GM21528 (cell line): ENCODE measurements around the gene H2AZ2.
"Not testable (repeated sequence)": the region's sequence is repeated elsewhere in the genome, so short reads cannot be mapped to it uniquely, and the experiment has no call there.

Source experiments
- ATAC-seq: cut with Tn5 transposase; IDR thresholded peaks from one replicate; pipeline ENCODE4 v1.9.1; 2021; ENCODE audit warnings: mild to moderate bottlenecking, moderate library complexity; ENCODE audit not compliant: unreplicated experiment, low FRiP score

Gene H2AZ2

DNA sequence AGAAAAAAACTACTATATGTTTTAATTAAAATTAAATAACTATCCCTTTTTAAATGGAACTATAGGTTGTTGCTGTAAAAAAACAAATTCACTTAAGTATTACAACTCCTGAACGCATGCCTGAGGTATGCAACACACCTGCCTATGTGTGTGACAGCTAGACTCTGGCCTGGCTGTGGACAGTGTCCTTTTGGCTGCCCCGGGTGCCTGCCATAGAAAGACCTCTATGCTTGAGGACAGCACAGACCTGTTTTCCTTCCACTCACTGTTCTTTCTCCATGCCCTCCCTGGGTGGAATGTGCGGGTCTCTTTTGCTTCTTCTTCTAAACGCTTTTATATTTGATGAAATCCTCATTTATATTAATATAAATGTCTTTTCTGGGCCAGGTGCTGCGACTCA lies 57.9 kb downstream of the H2AZ2 start:
- ATAC-seq: no peak

DNA sequence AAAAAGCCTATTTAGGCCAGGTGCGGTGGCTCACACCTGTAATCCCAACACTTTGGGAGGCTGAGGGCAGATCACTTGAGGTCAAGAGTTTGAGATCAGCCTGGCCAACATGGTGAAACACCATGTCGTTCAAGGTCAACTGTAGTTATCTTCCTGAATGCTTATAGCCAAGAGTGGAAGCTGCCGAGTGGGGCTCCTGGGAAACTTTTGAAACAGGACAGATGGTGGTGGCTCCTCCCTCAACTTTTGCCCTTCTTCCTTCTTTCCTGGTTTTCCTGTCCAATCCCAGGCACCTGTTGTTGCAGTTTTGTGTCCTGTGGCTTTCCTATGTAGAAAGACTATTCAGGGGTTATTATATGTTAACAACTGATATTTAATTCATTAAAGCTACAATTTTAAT lies 60.1 kb downstream of the H2AZ2 start:
- no peak for ATAC-seq

DNA sequence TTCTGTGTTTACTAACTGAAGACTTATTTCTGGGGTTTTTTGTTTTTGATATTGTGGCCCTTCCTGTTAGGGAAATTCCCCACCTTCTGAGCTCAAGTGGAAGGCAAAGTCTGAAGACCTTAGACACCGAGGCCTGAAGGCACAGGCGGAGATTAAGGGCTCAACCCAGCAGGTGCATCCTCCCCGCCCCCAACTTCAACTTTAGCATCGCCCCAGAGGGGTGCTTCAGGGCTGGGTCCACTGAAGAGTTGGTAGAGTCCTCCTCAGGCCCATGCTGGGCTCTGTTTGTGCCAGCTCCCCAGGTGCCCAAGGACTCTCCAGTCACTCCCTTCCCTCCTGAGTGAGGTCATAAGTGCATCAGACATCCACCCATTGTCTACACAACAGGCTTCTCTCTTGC lies 60.8 kb downstream of the H2AZ2 start:
- no peak for ATAC-seq

DNA sequence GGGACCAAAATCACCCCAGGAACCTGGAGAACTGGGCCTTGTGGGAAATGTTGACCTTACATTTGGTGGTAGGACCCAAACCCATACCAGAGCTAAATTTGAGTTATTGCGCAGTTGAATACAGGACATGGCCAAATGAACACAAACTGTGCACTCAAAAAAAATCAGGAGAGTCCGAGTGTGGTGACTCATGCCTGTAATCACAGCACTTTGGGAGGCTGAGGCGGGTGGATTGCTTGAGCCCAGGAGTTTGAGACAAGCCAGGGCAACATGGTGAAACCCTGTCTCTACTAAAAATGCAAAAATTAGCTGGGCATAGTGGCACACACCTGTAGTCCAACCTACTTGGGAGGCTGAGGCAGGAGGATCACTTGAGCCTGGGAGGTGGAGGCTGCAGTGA lies 62.7 kb downstream of the H2AZ2 start:
- not testable (repeated sequence) for ATAC-seq

DNA sequence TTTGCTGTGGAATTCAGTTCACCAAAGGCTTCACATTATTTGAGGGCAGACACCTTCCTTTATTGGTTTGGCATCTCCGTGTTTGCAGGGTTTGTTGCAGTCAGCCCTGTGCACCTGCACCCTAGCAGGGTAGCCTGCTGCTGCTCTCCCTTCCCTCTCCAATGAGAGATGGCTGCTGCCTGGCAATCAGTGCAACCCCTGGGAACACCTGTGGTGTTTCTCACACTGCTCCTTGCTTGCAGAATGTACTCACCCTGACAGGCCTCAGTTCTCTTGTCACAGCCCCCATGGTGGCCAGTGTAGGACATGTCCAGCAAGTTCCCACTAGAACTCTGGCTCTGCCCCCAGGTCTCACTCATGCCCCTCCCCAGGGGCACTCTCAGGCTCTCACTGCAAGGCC lies 63.5 kb downstream of the H2AZ2 start:
- no peak for ATAC-seq

DNA sequence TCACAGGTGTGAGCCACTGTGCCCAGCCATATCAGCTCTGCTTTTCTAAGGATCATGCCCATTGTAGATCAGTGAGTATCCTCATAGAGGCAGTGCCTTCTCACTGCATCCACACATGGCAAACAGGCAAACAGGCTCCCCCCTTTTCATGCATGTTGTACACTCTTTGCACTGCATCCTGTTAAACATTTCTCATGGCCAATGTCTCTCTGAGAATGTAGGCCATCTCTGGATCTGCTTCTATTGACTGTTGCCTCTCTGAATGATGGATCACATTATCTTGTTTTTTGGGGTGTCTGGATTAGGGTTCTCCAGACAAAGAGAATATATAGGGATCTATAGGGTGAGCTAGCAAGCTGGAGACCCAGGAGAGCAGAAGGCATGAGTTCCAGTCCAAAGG lies 64.5 kb downstream of the H2AZ2 start:
- no peak for ATAC-seq

DNA sequence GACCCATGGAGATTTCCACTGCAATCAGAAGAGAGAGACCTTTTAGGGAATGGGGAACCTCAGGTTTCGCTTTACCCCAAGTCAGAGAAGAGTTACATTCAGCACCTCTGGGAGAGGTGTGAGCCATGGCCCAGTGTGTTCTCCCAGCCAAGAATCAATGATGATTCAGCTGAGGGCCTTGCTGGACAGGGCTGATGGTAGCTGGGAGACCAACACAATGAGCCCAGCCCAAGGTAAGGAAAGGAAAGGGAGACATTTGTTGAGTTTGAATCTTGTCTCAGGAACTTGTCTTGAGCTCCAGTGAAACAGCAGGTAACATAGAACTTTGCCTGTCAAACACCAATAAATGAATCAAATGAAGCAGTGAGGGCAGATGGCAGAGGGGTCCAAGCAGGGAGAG lies 65.4 kb downstream of the H2AZ2 start:
- ATAC-seq: no peak
